ENCODE data around the gene SLC9A9. TPM values are rescaled to one million over a fixed set of nuclear protein-coding genes. Genes with fewer than 3 reads are reported as not detected.

The SLC9A9 gene
- total RNA-seq, 1 experiment from 2014 or later: 2.2 TPM

- CTCF ChIA-PET: interaction anchor here (0.6 kb wide), 1 partner anchor 1298 kb away, joined by 4 read pairs; no protein-coding TSS in a partner anchor
- no peak for TF ChIP-seq CTCF (IDR thresholded peaks at IDR 0.05; ENCODE audit: unreplicated experiment)
These were observed 299.3 kb downstream of the SLC9A9 start for GRCh38 chr3:143548861-143549497.

GRCh38 chr3:143548393-143548792 is 299.9 kb downstream of the SLC9A9 start:
- intact Hi-C loops (cut with micrococcal nuclease): no loop called here
- ChIA-PET CTCF (no interaction called here), POLR2A (no interaction called here)
- Mint-ChIP-seq H3K27me3 (ENCODE audit: insufficient read depth, unreplicated experiment) (no peaks in the 10 kb centered on the region), H3K36me3 (ENCODE audit: insufficient read depth, unreplicated experiment) (no peaks in the 10 kb centered on the region), H3K4me1 (ENCODE audit: insufficient read depth, unreplicated experiment) (no peaks in the 10 kb centered on the region), H3K27ac (ENCODE audit: low read depth, unreplicated experiment) (no peak overlapping the region), H3K4me3 (ENCODE audit: unreplicated experiment) (no peak overlapping the region), H3K9me3 (ENCODE audit: unreplicated experiment) (peaks cover 9% of the 10 kb centered on the region)
- TF ChIP-seq CTCF (IDR thresholded peaks at IDR 0.05; ENCODE audit: unreplicated experiment): no peak
- no peak for DNase-seq (ENCODE audit: unreplicated experiment)
- no TSS peak for BruUV-seq (replicated peaks)

More at GRCh38 chr3:143548861-143549497, 299.3 kb downstream of the SLC9A9 start:
- peaks cover 9% of the 10 kb centered on the region for H3K9me3 Mint-ChIP-seq (ENCODE audit: unreplicated experiment)
- no peak for DNase-seq (ENCODE audit: unreplicated experiment)
- intact Hi-C loops (cut with micrococcal nuclease): no loop called here
- H3K4me1 Mint-ChIP-seq (ENCODE audit: insufficient read depth, unreplicated experiment): no peaks in the 10 kb centered on the region
- POLR2A ChIA-PET: no interaction called here
- H3K4me3 Mint-ChIP-seq (ENCODE audit: unreplicated experiment): no peak overlapping the region
- no TSS peak for BruUV-seq (replicated peaks)
- no peak overlapping the region for H3K27ac Mint-ChIP-seq (ENCODE audit: low read depth, unreplicated experiment)
- no peaks in the 10 kb centered on the region for H3K36me3 Mint-ChIP-seq (ENCODE audit: insufficient read depth, unreplicated experiment)
- H3K27me3 Mint-ChIP-seq (ENCODE audit: insufficient read depth, unreplicated experiment): no peaks in the 10 kb centered on the region

- H3K4me1 Mint-ChIP-seq (ENCODE audit: insufficient read depth, unreplicated experiment): peaks cover 16% of the 10 kb centered on the region
- H3K27ac Mint-ChIP-seq (ENCODE audit: low read depth, unreplicated experiment): peak overlapping the region; percentile 86
- no peak overlapping the region for H3K4me3 Mint-ChIP-seq (ENCODE audit: unreplicated experiment)
- H3K9me3 Mint-ChIP-seq (ENCODE audit: unreplicated experiment): no peaks in the 10 kb centered on the region
- ChIA-PET CTCF (no interaction called here), POLR2A (interaction anchor here (0.7 to 1.1 kb wide), 2 partner anchors 21 to 389 kb away, joined by 3 read pairs; no protein-coding TSS in a partner anchor)
- H3K27me3 Mint-ChIP-seq (ENCODE audit: insufficient read depth, unreplicated experiment): no peaks in the 10 kb centered on the region
- no TSS peak for BruUV-seq (replicated peaks)
- no peaks in the 10 kb centered on the region for H3K36me3 Mint-ChIP-seq (ENCODE audit: insufficient read depth, unreplicated experiment)
- TF ChIP-seq CTCF (IDR thresholded peaks at IDR 0.05; ENCODE audit: unreplicated experiment): no peak
- intact Hi-C loops (cut with micrococcal nuclease): no loop called here
- DNase-seq (ENCODE audit: unreplicated experiment): peak; percentile 53
These were observed 309.7 kb downstream of the SLC9A9 start for GRCh38 chr3:143538577-143538981.

GRCh38 chr3:143538061-143538460 is 310.2 kb downstream of the SLC9A9 start:
- Mint-ChIP-seq H3K4me3 (ENCODE audit: unreplicated experiment) (no peak overlapping the region), H3K27ac (ENCODE audit: low read depth, unreplicated experiment) (peak overlapping the region; percentile 86), H3K36me3 (ENCODE audit: insufficient read depth, unreplicated experiment) (no peaks in the 10 kb centered on the region), H3K9me3 (ENCODE audit: unreplicated experiment) (no peaks in the 10 kb centered on the region), H3K4me1 (ENCODE audit: insufficient read depth, unreplicated experiment) (peaks cover 16% of the 10 kb centered on the region), H3K27me3 (ENCODE audit: insufficient read depth, unreplicated experiment) (no peaks in the 10 kb centered on the region)
- CTCF ChIA-PET: interaction anchor here (1.0 kb wide), 1 partner anchor 117 kb away, joined by 4 read pairs; no protein-coding TSS in a partner anchor
- no peak for DNase-seq (ENCODE audit: unreplicated experiment)
- POLR2A ChIA-PET: interaction anchor here (2.1 kb wide), 1 partner anchor 12 kb away, joined by 7 read pairs; no protein-coding TSS in a partner anchor
- no peak for TF ChIP-seq CTCF (IDR thresholded peaks at IDR 0.05; ENCODE audit: unreplicated experiment)
- intact Hi-C loops (cut with micrococcal nuclease): no loop called here
- no TSS peak for BruUV-seq (replicated peaks)

All from MCF 10A (cell line).